Stimulated activated CD4-positive, alpha-beta T cell treated with anti-CD3 and anti-CD28 coated beads, TNF-alpha, amount 100 ng/mL, for 4 hours (primary cell): ENCODE data around the gene TRIM22.
"Not testable (repeated sequence)": the region's sequence is repeated elsewhere in the genome, so short reads cannot be mapped to it uniquely, and the experiment has no call there.

Source experiments
- DNase-seq, 3 experiments: peaks; one replicate each; pipeline ENCODE4 v3.0.0-alpha.2; 2020; ENCODE audit warnings: low read depth in 3 of 3

TRIM22 gene

GRCh38 chr11:5691238-5691963 lies 1.8 kb downstream of the TRIM22 start:
- DNase-seq: not testable (repeated sequence)

- no peak for DNase-seq
Measured at GRCh38 chr11:5691964-5692361, 2.4 kb downstream of the TRIM22 start.

DNA sequence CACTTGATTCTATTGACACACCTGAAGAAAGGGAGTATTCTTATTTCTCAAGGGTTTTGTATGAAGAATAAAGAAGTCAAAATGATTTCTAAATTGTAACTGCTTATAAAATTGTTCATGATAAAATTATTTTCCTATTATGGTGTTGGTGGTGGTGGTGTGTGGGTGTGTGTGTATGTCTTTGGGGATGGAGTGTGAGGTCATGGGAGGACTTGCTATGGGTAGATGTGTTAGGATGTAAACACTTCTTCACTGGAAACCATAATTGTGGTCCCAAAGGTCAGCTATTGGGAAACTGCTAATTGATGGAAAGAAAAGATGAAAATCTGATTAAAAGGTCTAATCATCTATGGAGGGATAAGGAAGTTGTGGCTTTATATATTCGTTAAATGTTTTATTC lies 5.1 kb downstream of the TRIM22 start:
- peak in 1 of 3 experiments; percentile 15 for DNase-seq

DNA sequence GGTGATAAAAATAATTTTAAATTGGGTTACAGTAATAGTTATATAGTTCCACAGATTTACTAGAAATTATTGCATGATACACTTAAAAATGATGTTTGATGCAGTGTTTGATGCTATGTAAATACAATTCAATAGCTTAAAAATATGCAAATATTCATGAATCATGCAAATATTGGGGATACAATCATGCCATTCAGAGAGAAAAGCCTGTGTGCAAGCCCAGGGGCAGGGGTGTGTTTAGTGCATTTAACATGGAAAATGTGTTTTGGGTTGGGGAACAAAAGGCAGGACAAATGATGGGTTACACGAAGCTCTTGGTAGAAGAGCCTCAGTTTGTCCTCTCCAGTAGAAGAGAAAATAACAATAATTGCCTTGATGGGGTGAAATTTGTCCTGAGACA lies 6.0 kb downstream of the TRIM22 start:
- DNase-seq: no peak

GRCh38 chr11:5696210-5696609 lies 6.6 kb downstream of the TRIM22 start:
- no peak for DNase-seq

GRCh38 chr11:5698281-5698680 lies 8.7 kb downstream of the TRIM22 start:
- no peak for DNase-seq

- no peak for DNase-seq
Measured at GRCh38 chr11:5700421-5701054, 10.9 kb downstream of the TRIM22 start.

DNA sequence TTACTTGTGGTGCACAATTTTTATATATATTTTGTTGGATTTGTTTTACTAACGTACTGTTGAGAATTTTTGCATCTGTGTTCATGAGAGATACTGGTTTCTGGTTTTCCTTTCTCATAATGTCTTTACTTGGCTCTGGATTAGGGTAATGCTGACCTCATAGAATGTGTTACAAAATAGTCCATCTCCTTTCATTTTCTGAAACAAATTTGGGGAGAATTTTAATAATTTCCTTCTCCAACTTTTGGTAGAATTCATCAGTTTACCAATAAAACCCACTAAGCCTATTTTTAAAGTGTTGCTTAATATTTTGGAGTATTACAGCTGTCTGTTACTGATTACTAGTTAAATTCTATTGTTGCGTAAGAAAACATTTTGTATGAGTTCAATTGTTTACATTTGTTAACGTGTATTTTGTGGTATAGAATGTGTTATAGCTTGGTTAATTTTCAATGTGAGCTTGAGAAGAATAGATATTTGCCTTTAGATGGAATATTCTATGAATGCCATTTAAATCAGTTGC lies 11.5 kb downstream of the TRIM22 start:
- no peak for DNase-seq

DNA sequence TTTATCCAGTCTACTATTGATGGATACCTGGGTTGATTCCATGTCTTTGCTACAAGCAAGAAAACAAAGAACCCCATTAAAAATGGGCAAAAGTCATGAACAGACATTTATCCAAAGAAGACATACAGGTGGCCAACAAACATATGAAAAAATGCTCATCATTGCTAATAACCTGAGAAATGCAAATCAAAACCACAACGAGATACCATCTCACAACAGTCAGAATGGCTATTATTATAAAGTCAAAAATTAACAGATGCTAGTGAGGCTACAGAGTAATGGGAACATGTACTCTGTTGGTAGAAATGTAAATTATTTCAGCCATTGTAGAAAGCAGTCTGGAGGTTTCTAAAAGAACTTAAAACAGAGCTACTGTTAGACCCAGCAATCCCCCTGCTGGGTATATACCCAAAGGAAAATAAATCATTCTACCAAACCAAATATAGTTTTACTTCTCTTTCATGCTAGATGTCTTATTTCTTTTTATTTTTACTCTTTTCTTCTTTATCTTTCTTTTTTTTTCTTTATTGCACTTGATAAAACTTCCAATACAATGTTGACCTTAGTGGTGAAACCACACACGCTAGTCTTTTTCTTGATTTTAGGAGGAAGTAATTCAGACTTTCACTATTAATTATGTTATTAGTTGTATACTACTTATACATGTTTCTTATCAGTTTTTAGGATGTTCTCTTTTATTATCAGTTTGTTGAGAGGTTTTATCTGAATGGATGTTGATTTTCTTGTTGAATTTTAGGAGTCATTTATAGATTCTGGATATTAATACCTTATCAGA lies 14.3 kb downstream of the TRIM22 start:
- no peak for DNase-seq

DNA sequence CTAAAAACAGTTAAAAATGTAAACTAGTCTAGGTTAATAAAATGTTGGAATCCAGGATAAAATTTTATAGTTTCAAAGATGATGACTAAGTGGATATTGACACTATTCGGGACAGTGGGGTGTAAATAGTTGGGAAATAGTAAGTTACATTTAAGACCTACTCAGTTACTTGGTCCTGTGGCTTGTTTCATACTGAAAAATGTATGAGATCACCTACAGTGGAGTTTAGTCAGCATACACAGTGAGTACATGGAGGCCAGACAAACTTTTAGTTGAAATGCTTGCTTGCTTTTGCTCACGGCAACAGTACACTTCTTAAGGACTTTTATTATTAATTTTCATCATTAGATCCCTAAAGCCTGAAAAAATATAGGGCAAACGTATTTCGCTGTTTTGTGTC lies 16.1 kb downstream of the TRIM22 start:
- DNase-seq: no peak

- DNase-seq: no peak
Measured at GRCh38 chr11:5712507-5712906, 22.9 kb downstream of the TRIM22 start.

DNA sequence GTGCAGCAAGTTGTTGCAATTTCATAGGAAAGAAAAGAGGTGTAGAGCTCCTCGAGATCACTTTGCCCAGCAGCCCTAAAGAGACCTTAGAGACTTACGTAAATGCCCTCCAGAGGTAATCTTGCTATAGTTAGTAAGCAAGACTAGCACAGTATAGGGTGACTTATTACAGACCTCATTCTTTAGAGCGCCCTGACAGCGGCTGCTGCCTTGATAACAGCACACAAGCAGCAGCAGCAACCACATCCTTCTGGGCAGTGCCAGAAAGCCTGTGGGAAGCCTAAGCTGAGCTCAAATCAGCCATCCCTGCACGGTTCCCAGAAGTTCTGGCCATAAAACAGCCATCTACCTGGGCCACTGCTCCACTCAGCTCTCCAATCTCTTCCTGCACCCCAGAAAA lies 24.1 kb downstream of the TRIM22 start:
- DNase-seq: no peak

- DNase-seq: not testable (repeated sequence)
Measured at GRCh38 chr11:5716518-5716917, 26.9 kb downstream of the TRIM22 start.

GRCh38 chr11:5719703-5720495 lies 30.3 kb downstream of the TRIM22 start:
- DNase-seq: no peak

GRCh38 chr11:5722622-5723021 lies 33.0 kb downstream of the TRIM22 start:
- no peak for DNase-seq

DNA sequence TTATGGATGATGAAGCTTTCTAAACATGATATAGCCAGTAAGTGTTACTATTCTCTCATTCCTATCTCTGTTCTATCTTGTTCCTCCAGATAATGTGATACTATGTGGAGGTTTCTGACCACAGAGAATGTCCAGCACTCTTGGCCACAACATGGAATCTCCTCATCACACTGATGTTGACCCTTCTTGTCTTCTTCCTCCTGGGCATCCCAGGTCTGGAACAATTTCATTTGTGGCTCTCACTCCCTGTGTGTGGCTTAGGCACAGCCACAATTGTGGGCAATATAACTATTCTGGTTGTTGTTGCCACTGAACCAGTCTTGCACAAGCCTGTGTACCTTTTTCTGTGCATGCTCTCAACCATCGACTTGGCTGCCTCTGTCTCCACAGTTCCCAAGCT lies 36.8 kb downstream of the TRIM22 start:
- DNase-seq: no peak

GRCh38 chr11:5727691-5728090 lies 38.1 kb downstream of the TRIM22 start:
- DNase-seq: no peak

- DNase-seq: no peak
Measured at GRCh38 chr11:5736396-5736795, 46.8 kb downstream of the TRIM22 start, which contains the start of gene OR56B1. Gene OR56B1, plus strand, starts transcription at chr11:5736448. Its CDS starts 69 bp downstream, at chr11:5736517.

DNA sequence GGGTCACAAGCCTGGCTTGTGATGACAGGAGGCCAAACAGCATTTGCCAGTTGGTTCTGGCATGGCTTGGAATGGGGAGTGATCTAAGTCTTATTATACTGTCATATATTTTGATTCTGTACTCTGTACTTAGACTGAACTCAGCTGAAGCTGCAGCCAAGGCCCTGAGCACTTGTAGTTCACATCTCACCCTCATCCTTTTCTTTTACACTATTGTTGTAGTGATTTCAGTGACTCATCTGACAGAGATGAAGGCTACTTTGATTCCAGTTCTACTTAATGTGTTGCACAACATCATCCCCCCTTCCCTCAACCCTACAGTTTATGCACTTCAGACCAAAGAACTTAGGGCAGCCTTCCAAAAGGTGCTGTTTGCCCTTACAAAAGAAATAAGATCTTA lies 47.5 kb downstream of the TRIM22 start:
- DNase-seq: no peak

DNA sequence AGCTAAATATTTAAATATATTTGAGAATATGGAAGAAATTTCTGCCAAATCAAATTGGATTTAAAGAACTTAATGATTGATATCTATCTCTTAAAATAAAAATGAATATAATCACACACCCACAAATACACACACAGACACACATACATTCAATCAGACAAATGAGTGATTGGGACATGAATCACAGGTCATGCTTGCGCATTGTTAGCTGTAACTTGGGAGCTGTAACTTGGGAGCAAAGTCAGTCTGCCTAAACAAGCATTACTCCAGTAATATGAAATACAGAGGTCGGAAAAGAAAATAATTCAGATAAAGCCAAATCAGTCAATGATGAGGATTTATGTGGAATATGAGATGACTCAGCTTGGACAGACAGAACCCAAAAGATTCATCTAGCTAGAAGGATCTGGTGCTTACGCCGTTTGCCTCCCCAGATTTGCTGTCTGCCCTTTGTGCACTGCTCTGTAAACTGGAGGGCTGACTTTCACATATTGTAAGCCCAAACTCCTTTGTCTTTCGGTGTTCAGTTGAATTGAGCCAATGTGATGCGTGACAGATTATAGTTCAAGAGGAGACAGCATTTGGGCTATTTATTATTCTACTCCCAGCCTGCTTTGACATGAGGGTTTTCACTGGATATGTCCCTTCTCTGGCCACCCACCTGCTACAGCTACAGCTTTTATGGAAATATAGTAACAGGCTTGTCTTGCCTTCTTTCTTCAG lies 48.2 kb downstream of the TRIM22 start:
- no peak for DNase-seq

- no peak for DNase-seq
Measured at GRCh38 chr11:5738431-5738830, 48.8 kb downstream of the TRIM22 start.
